ENCODE data around the gene NUBP1.

The NUBP1 gene

DNA sequence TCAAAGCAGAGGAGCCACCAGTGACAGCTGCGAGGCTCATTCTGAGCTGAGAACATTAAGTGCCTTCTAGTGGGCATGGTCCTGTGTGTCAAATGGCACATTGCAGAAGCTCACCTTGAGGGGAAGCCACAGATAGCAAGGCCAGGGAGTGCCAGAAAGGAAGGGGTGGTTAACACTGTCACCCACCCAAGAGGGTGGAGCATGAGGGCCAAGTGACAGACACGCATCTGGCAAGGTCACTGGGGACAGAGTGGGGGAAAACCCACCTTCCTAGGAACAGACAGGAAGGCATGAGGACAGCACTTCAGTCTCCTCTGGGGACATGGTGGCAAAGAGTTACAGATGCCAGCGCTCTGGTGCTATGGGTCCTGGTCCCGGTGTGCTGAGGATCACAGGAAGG is 22.1 kb downstream of the NUBP1 start:
- Histone ChIP-seq H4K8ac (ENCODE audit: low read length) (no peak overlapping the region), H4K91ac (ENCODE audit: low read length) (no peak overlapping the region), H3K79me1 (replicated peaks; ENCODE audit: low read length, poor library complexity, severe bottlenecking) (peaks cover 1% of the 10 kb centered on the region), H3K14ac (ENCODE audit: low read length in 2 of 2) (no peak overlapping the region), H3K27me3 (ENCODE audit: control insufficient read depth in 1 of 2, insufficient read depth in 1 of 2, low read length in 2 of 2) (no peaks in the 10 kb centered on the region), H2BK12ac (ENCODE audit: low read length in 2 of 2) (no peak overlapping the region), H3K4me2 (ENCODE audit: low read length, poor library complexity, severe bottlenecking) (no peak overlapping the region), H2BK15ac (ENCODE audit: low read depth, poor library complexity, severe bottlenecking) (no peak overlapping the region), H3K18ac (ENCODE audit: low read depth in 1 of 2, low read length in 2 of 2) (no peak overlapping the region), H2AK5ac (ENCODE audit: low read length, severe bottlenecking) (no peak overlapping the region), H3K9me3 (ENCODE audit: control insufficient read depth, low read length) (no peaks in the 10 kb centered on the region), H2BK5ac (ENCODE audit: low read depth, low read length, poor library complexity, severe bottlenecking) (no peak overlapping the region), H3K4me3 (ENCODE audit: insufficient read depth in 1 of 2, low read depth in 1 of 2, low read length in 2 of 2) (no peak overlapping the region), H3K36me3 (ENCODE audit: control insufficient read depth in 1 of 2, insufficient read depth in 2 of 2, low read depth in 1 of 2, low read length in 2 of 2) (peaks cover 62 to 63% of the 10 kb centered on the region in 2 experiments), H2BK120ac (ENCODE audit: low read depth, low read length) (no peak overlapping the region), H3K4ac (ENCODE audit: low read depth in 1 of 2, low read length in 2 of 2) (no peak overlapping the region), H3K9ac (ENCODE audit: low read length) (no peak overlapping the region), H3K23ac (ENCODE audit: low read length in 2 of 2) (no peak overlapping the region), H2AFZ (ENCODE audit: low read depth, low read length) (no peak overlapping the region), H3K27ac (ENCODE audit: low read length, poor library complexity, severe bottlenecking) (no peak overlapping the region), H3K4me1 (ENCODE audit: control insufficient read depth, insufficient read depth, low read depth, low read length) (no peaks in the 10 kb centered on the region)
- 96% methylated on average over 4 of the region's 4 CpGs for WGBS
- no peak for DNase-seq

DNA sequence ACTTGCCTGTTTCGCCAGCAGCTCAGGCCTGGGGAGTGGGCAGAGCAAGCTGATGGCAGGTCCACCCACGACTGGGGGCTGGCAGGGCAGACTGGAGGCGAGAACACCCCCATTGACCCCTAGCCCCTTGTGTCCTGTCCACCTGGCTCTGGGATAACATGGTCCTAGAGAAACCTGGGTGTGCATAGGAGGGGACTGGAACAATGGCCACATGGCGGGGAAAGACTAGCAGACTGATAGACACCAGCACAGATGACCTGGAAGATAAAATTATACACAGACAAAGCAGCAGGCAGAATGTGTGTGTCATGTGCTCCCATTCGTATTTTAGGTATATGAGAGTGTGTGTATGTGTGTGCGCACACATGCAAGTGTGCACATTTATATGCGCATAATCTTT is 23.5 kb downstream of the NUBP1 start:
- no peak overlapping the region for H2BK15ac ChIP-seq (ENCODE audit: low read depth, poor library complexity, severe bottlenecking)
- no peak overlapping the region for H2BK120ac ChIP-seq (ENCODE audit: low read depth, low read length)
- no peak for DNase-seq
- H3K4me3 ChIP-seq (ENCODE audit: insufficient read depth in 1 of 2, low read depth in 1 of 2, low read length in 2 of 2), result no peak overlapping the region
- H3K36me3 ChIP-seq (ENCODE audit: control insufficient read depth in 1 of 2, insufficient read depth in 2 of 2, low read depth in 1 of 2, low read length in 2 of 2), result peaks cover 49 to 51% of the 10 kb centered on the region in 2 experiments
- H3K4me1 ChIP-seq (ENCODE audit: control insufficient read depth, insufficient read depth, low read depth, low read length), result no peaks in the 10 kb centered on the region
- H3K27ac ChIP-seq (ENCODE audit: low read length, poor library complexity, severe bottlenecking), result no peak overlapping the region
- H4K8ac ChIP-seq (ENCODE audit: low read length), result no peak overlapping the region
- H3K27me3 ChIP-seq (ENCODE audit: control insufficient read depth in 1 of 2, insufficient read depth in 1 of 2, low read length in 2 of 2), result no peaks in the 10 kb centered on the region
- H4K91ac ChIP-seq (ENCODE audit: low read length), result no peak overlapping the region
- no peak overlapping the region for H3K4me2 ChIP-seq (ENCODE audit: low read length, poor library complexity, severe bottlenecking)
- no peak overlapping the region for H2BK5ac ChIP-seq (ENCODE audit: low read depth, low read length, poor library complexity, severe bottlenecking)
- H3K18ac ChIP-seq (ENCODE audit: low read depth in 1 of 2, low read length in 2 of 2), result no peak overlapping the region
- H3K4ac ChIP-seq (ENCODE audit: low read depth in 1 of 2, low read length in 2 of 2), result no peak overlapping the region
- no peak overlapping the region for H3K9ac ChIP-seq (ENCODE audit: low read length)
- H2AFZ ChIP-seq (ENCODE audit: low read depth, low read length), result no peak overlapping the region
- no peaks in the 10 kb centered on the region for H3K9me3 ChIP-seq (ENCODE audit: control insufficient read depth, low read length)
- no peak overlapping the region for H2BK12ac ChIP-seq (ENCODE audit: low read length in 2 of 2)
- no peak overlapping the region for H3K14ac ChIP-seq (ENCODE audit: low read length in 2 of 2)
- H2AK5ac ChIP-seq (ENCODE audit: low read length, severe bottlenecking), result no peak overlapping the region
- peaks cover 1% of the 10 kb centered on the region for H3K79me1 ChIP-seq (replicated peaks; ENCODE audit: low read length, poor library complexity, severe bottlenecking)
- no peak overlapping the region for H3K23ac ChIP-seq (ENCODE audit: low read length in 2 of 2)
- WGBS, result 86% methylated on average over 7 of the region's 7 CpGs

- Histone ChIP-seq H4K91ac (ENCODE audit: low read length) (no peak overlapping the region), H2BK12ac (ENCODE audit: low read length in 2 of 2) (no peak overlapping the region), H2BK120ac (ENCODE audit: low read depth, low read length) (no peak overlapping the region), H2BK15ac (ENCODE audit: low read depth, poor library complexity, severe bottlenecking) (no peak overlapping the region), H2AFZ (ENCODE audit: low read depth, low read length) (no peak overlapping the region), H3K14ac (ENCODE audit: low read length in 2 of 2) (no peak overlapping the region), H3K27me3 (ENCODE audit: control insufficient read depth in 1 of 2, insufficient read depth in 1 of 2, low read length in 2 of 2) (no peaks in the 10 kb centered on the region), H3K9me3 (ENCODE audit: control insufficient read depth, low read length) (no peaks in the 10 kb centered on the region), H3K79me1 (replicated peaks; ENCODE audit: low read length, poor library complexity, severe bottlenecking) (peaks cover 1% of the 10 kb centered on the region), H3K18ac (ENCODE audit: low read depth in 1 of 2, low read length in 2 of 2) (no peak overlapping the region), H4K8ac (ENCODE audit: low read length) (no peak overlapping the region), H2AK5ac (ENCODE audit: low read length, severe bottlenecking) (no peak overlapping the region), H3K27ac (ENCODE audit: low read length, poor library complexity, severe bottlenecking) (no peak overlapping the region), H3K36me3 (ENCODE audit: control insufficient read depth in 1 of 2, insufficient read depth in 2 of 2, low read depth in 1 of 2, low read length in 2 of 2) (peaks cover 29 to 31% of the 10 kb centered on the region in 2 experiments), H3K23ac (ENCODE audit: low read length in 2 of 2) (no peak overlapping the region), H3K4me2 (ENCODE audit: low read length, poor library complexity, severe bottlenecking) (no peak overlapping the region), H3K9ac (ENCODE audit: low read length) (no peak overlapping the region), H3K4ac (ENCODE audit: low read depth in 1 of 2, low read length in 2 of 2) (no peak overlapping the region), H3K4me3 (ENCODE audit: insufficient read depth in 1 of 2, low read depth in 1 of 2, low read length in 2 of 2) (no peak overlapping the region), H3K4me1 (ENCODE audit: control insufficient read depth, insufficient read depth, low read depth, low read length) (no peaks in the 10 kb centered on the region), H2BK5ac (ENCODE audit: low read depth, low read length, poor library complexity, severe bottlenecking) (no peak overlapping the region)
- no peak for DNase-seq
- WGBS, result 90% methylated on average over 7 of the region's 7 CpGs
Measured at GRCh38 chr16:10769381-10769780, 25.7 kb downstream of the NUBP1 start.

DNA sequence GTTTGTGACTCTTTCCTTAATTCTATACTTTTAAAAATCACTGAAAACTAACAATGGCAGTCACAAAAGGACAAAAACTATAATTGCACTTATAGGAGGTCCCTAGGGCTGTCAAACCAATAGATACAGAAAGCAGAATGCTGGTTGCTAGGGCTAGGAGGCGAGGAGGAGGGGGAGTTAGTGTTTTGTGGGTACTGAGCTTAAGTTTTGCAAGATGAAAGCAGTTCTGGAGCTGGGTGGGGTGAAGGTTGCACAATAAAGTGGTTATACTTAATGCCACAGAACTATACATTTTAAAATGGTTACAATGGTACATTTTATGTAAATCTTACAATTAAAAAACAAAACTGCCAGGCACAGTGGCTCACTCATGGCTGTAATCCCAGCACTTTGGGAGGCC is 27.3 kb downstream of the NUBP1 start:
- Histone ChIP-seq H3K9ac (ENCODE audit: low read length) (no peak overlapping the region), H3K27me3 (ENCODE audit: control insufficient read depth in 1 of 2, insufficient read depth in 1 of 2, low read length in 2 of 2) (no peaks in the 10 kb centered on the region), H2BK5ac (ENCODE audit: low read depth, low read length, poor library complexity, severe bottlenecking) (no peak overlapping the region), H3K14ac (ENCODE audit: low read length in 2 of 2) (no peak overlapping the region), H3K27ac (ENCODE audit: low read length, poor library complexity, severe bottlenecking) (no peak overlapping the region), H4K8ac (ENCODE audit: low read length) (no peak overlapping the region), H3K9me3 (ENCODE audit: control insufficient read depth, low read length) (no peaks in the 10 kb centered on the region), H3K4me1 (ENCODE audit: control insufficient read depth, insufficient read depth, low read depth, low read length) (no peaks in the 10 kb centered on the region), H3K18ac (ENCODE audit: low read depth in 1 of 2, low read length in 2 of 2) (no peak overlapping the region), H3K79me1 (replicated peaks; ENCODE audit: low read length, poor library complexity, severe bottlenecking) (no peaks in the 10 kb centered on the region), H3K4ac (ENCODE audit: low read depth in 1 of 2, low read length in 2 of 2) (no peak overlapping the region), H4K91ac (ENCODE audit: low read length) (no peak overlapping the region), H2BK12ac (ENCODE audit: low read length in 2 of 2) (no peak overlapping the region), H2BK120ac (ENCODE audit: low read depth, low read length) (no peak overlapping the region), H2AK5ac (ENCODE audit: low read length, severe bottlenecking) (no peak overlapping the region), H3K4me3 (ENCODE audit: insufficient read depth in 1 of 2, low read depth in 1 of 2, low read length in 2 of 2) (no peak overlapping the region), H2BK15ac (ENCODE audit: low read depth, poor library complexity, severe bottlenecking) (no peak overlapping the region), H3K23ac (ENCODE audit: low read length in 2 of 2) (no peak overlapping the region), H3K4me2 (ENCODE audit: low read length, poor library complexity, severe bottlenecking) (no peak overlapping the region), H3K36me3 (ENCODE audit: control insufficient read depth in 1 of 2, insufficient read depth in 2 of 2, low read depth in 1 of 2, low read length in 2 of 2) (peaks cover 17 to 20% of the 10 kb centered on the region in 2 experiments), H2AFZ (ENCODE audit: low read depth, low read length) (no peak overlapping the region)
- no peak for DNase-seq
- 92% methylated on average over 1 of the region's 1 CpG for WGBS

Data from mesenchymal stem cell (in vitro differentiated cells and primary cell).